Left ventricle myocardium inferior (tissue), 1 donor: Measurements from ENCODE around the gene TM4SF18. TPM values are rescaled to one million over a fixed set of nuclear protein-coding genes. Genes with fewer than 3 reads are reported as not detected.

Experiments used
- DNase-seq: peaks from one replicate; pipeline ENCODE4 v3.0.0-alpha.2; 2020
- H3K27ac ChIP-seq: fragments of 200-600 bp; replicated peaks from 2 replicates; pipeline ENCODE4 v1.8.0; 2021
- H3K27me3 ChIP-seq: fragments of 200-600 bp; 2 replicates; pipeline ENCODE4 v1.8.0; 2021; ENCODE audit warnings: low read depth
- H3K36me3 ChIP-seq: fragments of 200-600 bp; 2 replicates; pipeline ENCODE4 v1.8.0; 2021
- H3K4me1 ChIP-seq: fragments of 200-600 bp; 2 replicates; pipeline ENCODE4 v1.8.0; 2021
- H3K4me3 ChIP-seq: fragments of 200-600 bp; 2 replicates; pipeline ENCODE4 v1.8.0; 2021; ENCODE audit warnings: mild to moderate bottlenecking, moderate library complexity
- H3K9me3 ChIP-seq: fragments of 200-600 bp; replicated peaks from 2 replicates; pipeline ENCODE4 v1.8.0; 2021
- intact Hi-C: fragments of 100-400 bp; cut with micrococcal nuclease; formaldehyde crosslinking; loops from one replicate; pipeline ENCODE4 v1.11.0; 2022
- total RNA-seq: library from RNA; stranded (reverse); fragmentation: NEBNext Ultra II Directional; extraction: Animal tissue kit (Norgen Biotek cat#: 25700); gene quantifications from one replicate; pipeline ENCODE4 v1.2.1, GENCODE V29; 2021
- TF ChIP-seq, protein P1 (sequence below): fragments of 200-600 bp; IDR thresholded peaks from 2 replicates; pipeline ENCODE4 v1.8.0; 2021; ENCODE audit warnings: antibody characterized with exemption, mild to moderate bottlenecking, borderline replicate concordance
- donor health status: DM: no; HTN: yes; CAD: no; lungs with severe emphysema.

The TM4SF18 gene
- total RNA-seq, 1 donor from 2014 or later = 11.2 TPM

DNA sequence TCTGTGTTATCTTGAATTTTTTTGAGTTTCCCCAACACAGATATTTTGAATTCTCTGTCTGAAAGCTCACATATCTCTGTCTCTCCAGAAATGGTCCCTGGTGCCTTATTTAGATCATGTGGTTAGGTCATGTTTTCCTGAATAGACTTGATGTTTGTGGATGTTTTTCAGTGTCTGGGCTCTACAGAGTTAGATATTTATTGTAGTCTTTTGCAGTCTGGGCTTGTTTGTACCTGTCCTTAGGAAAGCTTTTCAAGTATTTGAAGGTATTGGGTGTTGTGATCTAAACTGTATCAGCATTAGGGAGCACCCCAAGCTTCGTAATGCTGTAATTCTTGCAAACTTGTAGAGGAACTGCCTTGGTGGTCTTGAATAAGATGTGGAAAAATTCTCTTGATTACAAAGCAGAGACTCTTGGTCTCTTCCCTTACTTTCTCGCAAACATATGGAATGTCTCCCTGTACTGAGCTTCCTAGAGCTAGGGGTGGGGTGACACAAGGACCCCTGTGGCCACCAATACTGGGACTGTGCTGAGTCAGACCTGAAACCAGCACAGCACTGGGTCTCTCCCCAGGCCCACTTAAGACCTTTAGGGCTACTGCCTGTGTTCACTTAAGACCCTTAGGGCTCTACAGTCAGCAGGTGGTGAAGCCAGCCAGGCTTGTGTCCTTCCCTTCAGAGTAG, 26.5 kb downstream of the TM4SF18 start:
- H3K9me3 ChIP-seq = peaks cover 4% of the 10 kb centered on the region
- no peaks in the 10 kb centered on the region for H3K4me1 ChIP-seq
- H3K27me3 ChIP-seq = no peaks in the 10 kb centered on the region
- TF ChIP-seq, protein P1, sequence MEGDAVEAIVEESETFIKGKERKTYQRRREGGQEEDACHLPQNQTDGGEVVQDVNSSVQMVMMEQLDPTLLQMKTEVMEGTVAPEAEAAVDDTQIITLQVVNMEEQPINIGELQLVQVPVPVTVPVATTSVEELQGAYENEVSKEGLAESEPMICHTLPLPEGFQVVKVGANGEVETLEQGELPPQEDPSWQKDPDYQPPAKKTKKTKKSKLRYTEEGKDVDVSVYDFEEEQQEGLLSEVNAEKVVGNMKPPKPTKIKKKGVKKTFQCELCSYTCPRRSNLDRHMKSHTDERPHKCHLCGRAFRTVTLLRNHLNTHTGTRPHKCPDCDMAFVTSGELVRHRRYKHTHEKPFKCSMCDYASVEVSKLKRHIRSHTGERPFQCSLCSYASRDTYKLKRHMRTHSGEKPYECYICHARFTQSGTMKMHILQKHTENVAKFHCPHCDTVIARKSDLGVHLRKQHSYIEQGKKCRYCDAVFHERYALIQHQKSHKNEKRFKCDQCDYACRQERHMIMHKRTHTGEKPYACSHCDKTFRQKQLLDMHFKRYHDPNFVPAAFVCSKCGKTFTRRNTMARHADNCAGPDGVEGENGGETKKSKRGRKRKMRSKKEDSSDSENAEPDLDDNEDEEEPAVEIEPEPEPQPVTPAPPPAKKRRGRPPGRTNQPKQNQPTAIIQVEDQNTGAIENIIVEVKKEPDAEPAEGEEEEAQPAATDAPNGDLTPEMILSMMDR = no peak
- H3K27ac ChIP-seq = no peak overlapping the region
- no peaks in the 10 kb centered on the region for H3K36me3 ChIP-seq
- DNase-seq = no peak
- intact Hi-C loops = no loop called here
- no peak overlapping the region for H3K4me3 ChIP-seq

DNA sequence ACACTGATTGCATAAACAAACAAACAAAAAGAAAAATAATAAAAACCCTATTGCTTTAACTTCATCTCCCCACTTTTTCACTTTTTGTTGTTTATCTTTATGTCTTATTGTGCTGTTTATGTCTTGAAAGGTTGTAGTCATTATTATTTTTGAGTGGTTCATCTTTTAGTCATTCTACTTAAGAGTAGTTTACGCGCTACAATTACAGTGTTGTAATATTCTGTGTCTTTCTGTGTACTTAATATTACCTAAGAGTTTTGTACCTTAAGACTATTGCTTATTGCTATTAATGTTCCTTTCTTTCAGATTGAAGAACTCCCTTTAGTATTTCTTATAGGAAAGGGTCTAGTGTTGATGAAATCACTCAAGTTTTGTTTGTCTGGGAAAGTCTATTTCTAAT, 28.1 kb downstream of the TM4SF18 start:
- Histone ChIP-seq H3K4me3 (no peak overlapping the region), H3K27ac (no peak overlapping the region), H3K4me1 (peaks cover 2% of the 10 kb centered on the region), H3K27me3 (no peaks in the 10 kb centered on the region), H3K36me3 (no peaks in the 10 kb centered on the region), H3K9me3 (no peaks in the 10 kb centered on the region)
- no peak for DNase-seq
- intact Hi-C loops = no loop called here
- TF ChIP-seq, protein P1 = no peak

DNA sequence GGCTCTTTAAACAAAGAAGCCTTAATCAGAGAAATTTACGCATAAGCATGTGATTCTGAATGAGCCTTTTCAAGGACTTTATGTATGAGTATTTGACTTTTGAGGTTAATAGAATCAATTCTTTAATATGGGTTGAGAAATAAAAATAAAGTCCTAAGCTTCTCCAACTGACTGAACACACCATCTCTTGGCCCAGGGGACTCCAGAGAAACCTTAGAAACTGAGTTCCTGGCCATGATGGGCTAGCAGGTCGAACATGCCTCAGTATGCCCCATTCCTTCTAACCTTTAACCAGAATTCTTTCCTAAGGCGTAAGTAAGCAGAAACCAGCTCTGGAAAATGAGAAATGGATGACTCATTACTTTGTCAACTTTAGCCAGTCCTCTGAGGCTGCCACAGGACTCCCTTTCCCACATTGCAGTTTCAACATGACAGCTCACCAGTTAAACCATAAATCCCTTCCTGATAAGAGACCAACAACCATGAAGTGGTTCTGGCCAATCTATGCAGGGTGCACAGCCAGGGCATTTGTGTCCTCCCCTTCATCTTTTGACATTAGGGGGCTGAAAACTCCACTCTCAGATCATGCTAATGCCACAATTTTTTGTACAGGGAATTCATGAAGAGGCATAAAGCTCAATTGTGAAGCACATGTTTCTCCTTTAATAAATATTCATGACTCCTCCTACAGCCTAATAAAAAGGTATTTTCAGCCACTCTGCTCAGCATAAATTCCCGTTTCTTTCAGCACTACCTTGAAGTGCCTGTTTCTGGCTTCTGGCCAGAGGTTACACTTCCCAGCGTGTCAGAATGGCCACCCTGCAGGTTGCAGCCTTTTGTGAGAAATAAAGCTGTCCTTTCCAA, 33.3 kb downstream of the TM4SF18 start:
- intact Hi-C loops = no loop called here
- Histone ChIP-seq H3K27ac (no peak overlapping the region), H3K4me3 (no peak overlapping the region), H3K4me1 (peaks cover 10% of the 10 kb centered on the region), H3K27me3 (no peaks in the 10 kb centered on the region), H3K36me3 (no peaks in the 10 kb centered on the region), H3K9me3 (peaks cover 5% of the 10 kb centered on the region)
- TF ChIP-seq, protein P1 = no peak
- DNase-seq = no peak

DNA sequence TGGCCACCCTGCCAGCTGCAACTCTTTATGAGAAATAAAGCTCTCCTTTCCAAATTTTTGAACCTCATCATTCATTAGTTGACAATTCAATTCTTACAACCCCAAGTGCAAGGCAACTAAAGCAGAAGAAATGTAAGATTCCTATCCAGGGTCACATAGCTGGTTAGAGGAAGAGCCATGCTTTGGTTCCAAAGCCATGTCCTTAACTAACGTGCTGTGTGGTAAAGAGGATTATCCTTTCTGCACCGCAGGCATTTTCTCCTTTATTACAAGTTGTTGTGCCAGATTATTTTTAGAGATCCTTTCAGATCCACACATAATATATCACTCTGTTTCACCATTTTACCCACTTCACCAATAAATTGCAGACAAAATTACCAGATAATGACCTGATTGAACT, 36.5 kb downstream of the TM4SF18 start:
- TF ChIP-seq, protein P1 = no peak
- H3K9me3 ChIP-seq = peaks cover 11% of the 10 kb centered on the region
- H3K27me3 ChIP-seq = no peaks in the 10 kb centered on the region
- no peaks in the 10 kb centered on the region for H3K36me3 ChIP-seq
- no peak overlapping the region for H3K27ac ChIP-seq
- DNase-seq = no peak
- intact Hi-C loops = no loop called here
- no peak overlapping the region for H3K4me3 ChIP-seq
- H3K4me1 ChIP-seq = peaks cover 10% of the 10 kb centered on the region

DNA sequence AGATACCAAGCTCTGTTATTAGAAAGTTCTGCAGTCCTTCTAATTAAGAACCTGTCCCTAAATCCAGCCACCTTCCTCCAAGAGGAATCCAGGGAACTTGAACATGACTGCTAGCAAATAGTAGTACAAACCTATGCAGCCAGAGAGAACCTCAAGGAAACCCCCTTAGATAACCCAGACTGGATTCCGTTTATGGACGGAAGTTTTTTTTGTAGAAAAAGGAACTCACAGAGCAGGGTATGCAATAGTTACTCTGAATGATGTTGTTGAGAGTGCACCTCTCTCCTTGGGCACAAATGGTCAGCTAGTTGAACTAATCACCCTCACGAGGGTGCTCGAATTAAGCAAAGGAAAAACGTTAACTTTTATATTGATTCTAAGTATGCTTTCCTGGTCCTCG, 40.8 kb downstream of the TM4SF18 start:
- no peak overlapping the region for H3K27ac ChIP-seq
- no peak for DNase-seq
- TF ChIP-seq, protein P1 = no peak
- intact Hi-C loops = no loop called here
- no peaks in the 10 kb centered on the region for H3K27me3 ChIP-seq
- no peaks in the 10 kb centered on the region for H3K36me3 ChIP-seq
- peaks cover 11% of the 10 kb centered on the region for H3K9me3 ChIP-seq
- H3K4me1 ChIP-seq = no peaks in the 10 kb centered on the region
- H3K4me3 ChIP-seq = no peak overlapping the region
